Mesangial cell (primary cell): ENCODE measurements around the gene STPG1. TPM values are rescaled to one million over a fixed set of nuclear protein-coding genes. Genes with fewer than 3 reads are reported as not detected.

Source experiments
- total RNA-seq: library from RNA; depleted of rRNA; stranded (reverse); fragments of >200 nt; gene quantifications from 2 replicates; pipeline ENCODE4 v1.2.3, GENCODE V29; 2015

The STPG1 gene
- total RNA-seq = 5.8 and 8.6 TPM in 2 replicates

GRCh38 chr1:24413350-24414163 is at the start of gene STPG1:
TSS of gene STPG1 (minus strand) at chr1:24413782. CDS start at chr1:24401388, 12,394 bp downstream.

GRCh38 chr1:24415334-24415909 is 1.8 kb upstream of the STPG1 start, which contains the start of gene NIPAL3:
TSS of gene NIPAL3 (plus strand) at chr1:24415802. CDS start at chr1:24419548, 3,746 bp downstream.

GRCh38 chr1:24319312-24319863 is 94.2 kb downstream of the STPG1 start, which contains the start of gene GRHL3:
TSS of gene GRHL3 (plus strand) at chr1:24319357. CDS start at chr1:24319552, 195 bp downstream.

Other genes with a start within 250 kb of the STPG1 start
- 1.5 and 3.6 TPM in 2 replicates for gene IFNLR1, start 226.5 kb downstream of the STPG1 start, total RNA-seq
- 0.16 and 1.5 TPM in 2 replicates for gene GRHL3, start 94.4 kb downstream of the STPG1 start, total RNA-seq
- 19.2 and 45.9 TPM in 2 replicates for gene NIPAL3, start 2.0 kb upstream of the STPG1 start, total RNA-seq
- gene RCAN3, start 89.1 kb upstream of the STPG1 start, total RNA-seq = 8.5 and 9.5 TPM in 2 replicates
- gene NCMAP, start 142.3 kb upstream of the STPG1 start, total RNA-seq = under 0.01 and 0.51 TPM in 2 replicates
- 40.7 and 45.8 TPM in 2 replicates for gene SRRM1, start 229.5 kb upstream of the STPG1 start, total RNA-seq